H1 (cell line): ENCODE measurements around the gene FTHL17. TPM values are rescaled to one million over a fixed set of nuclear protein-coding genes. Genes with fewer than 3 reads are reported as not detected.

Experiments used
- CTCF ChIA-PET: fragments of 300-600 bp; sonication (Branson Sonifier 250); formaldehyde crosslinking; loops from one replicate; lab custom pipeline; 2021; ENCODE audit not compliant: partially characterized antibody; lab: Charles Lee
- POLR2A ChIA-PET: fragments of 300-600 bp; sonication (Branson Sonifier 250); formaldehyde crosslinking; loops from one replicate; lab custom pipeline; 2021; ENCODE audit warnings: inconsistent platforms; ENCODE audit not compliant: partially characterized antibody; lab: Charles Lee
- DNase-seq, 2 experiments: peaks; one replicate each; pipeline versions ENCODE4 v3.0.0 to v3.0.0-alpha.2; 2010 to 2022; ENCODE audit warnings: low spot score in 2 of 2, low read depth in 1 of 2, mixed read lengths in 1 of 2
- FAIRE-seq: peaks from 2 replicates; lab custom pipeline; 2011; peaks lifted over from hg19 to GRCh38; lab: Jason Lieb, UNC
- H2AFZ ChIP-seq: 2 replicates; pipeline ENCODE4 v1.8.1; 2012; ENCODE audit warnings: low read length, inconsistent platforms
- H2AK5ac ChIP-seq: 2 replicates; pipeline ENCODE4 v1.6.1; 2013; ENCODE audit warnings: low read depth, low read length
- H2BK120ac ChIP-seq: replicated peaks from 2 replicates; pipeline ENCODE3; 2013; ENCODE audit warnings: low read depth, low read length, inconsistent platforms
- H2BK12ac ChIP-seq: 2 replicates; pipeline ENCODE4 v1.6.1; 2013; ENCODE audit warnings: low read depth, low read length
- H2BK15ac ChIP-seq: 2 replicates; pipeline ENCODE4 v1.6.1; 2013; ENCODE audit warnings: low read length
- H2BK20ac ChIP-seq: 2 replicates; pipeline ENCODE4 v1.6.1; 2013; ENCODE audit warnings: low read length
- H2BK5ac ChIP-seq: 2 replicates; pipeline ENCODE4 v1.6.1; 2013; ENCODE audit warnings: low read depth, low read length
- H3K14ac ChIP-seq: 2 replicates; pipeline ENCODE4 v1.6.1; 2013; ENCODE audit warnings: inconsistent platforms; ENCODE audit not compliant: insufficient read length
- H3K18ac ChIP-seq: 2 replicates; pipeline ENCODE4 v1.6.1; 2013; ENCODE audit warnings: low read length; ENCODE audit errors: extremely low read depth
- H3K23ac ChIP-seq: 2 replicates; pipeline ENCODE4 v1.6.1; 2013; ENCODE audit warnings: inconsistent platforms; ENCODE audit not compliant: insufficient read length
- H3K23me2 ChIP-seq: 2 replicates; pipeline ENCODE4 v1.6.1; 2013; ENCODE audit warnings: low read depth, low read length
- H3K27ac ChIP-seq: 2 replicates; pipeline ENCODE4 v1.6.1; 2011; ENCODE audit warnings: low read depth, low read length, inconsistent platforms
- H3K27me3 ChIP-seq, 4 experiments: replicated peaks in 1 of 4; 1 replicate in 1 of 4; 2 replicates in 3 of 4; pipeline versions ENCODE4 v1.6.1 to v1.8.1; 2011 to 2013; ENCODE audit warnings: low read length in 3 of 4, mild to moderate bottlenecking in 3 of 4, inconsistent platforms in 2 of 4, mixed read lengths in 2 of 4, moderate library complexity in 1 of 4; ENCODE audit not compliant: control insufficient read depth in 3 of 4, insufficient read depth in 3 of 4; ENCODE audit errors: extremely low read depth in 1 of 4
- H3K36me3 ChIP-seq, 4 experiments: 2 replicates each; pipeline versions ENCODE4 v1.6.1 to v1.8.1; 2011 to 2013; ENCODE audit warnings: mild to moderate bottlenecking in 4 of 4, low read length in 3 of 4, moderate library complexity in 2 of 4, control low read depth in 1 of 4, inconsistent platforms in 1 of 4; ENCODE audit not compliant: insufficient read depth in 4 of 4, control insufficient read depth in 2 of 4
- H3K4ac ChIP-seq: replicated peaks from 2 replicates; pipeline ENCODE3; 2013; ENCODE audit warnings: low read length, low read depth, mixed read lengths, inconsistent platforms; ENCODE audit not compliant: insufficient read length
- H3K4me1 ChIP-seq, 4 experiments: replicated peaks in 1 of 4; 1 replicate in 1 of 4; 2 replicates in 3 of 4; pipeline versions ENCODE4 v1.6.1 to v1.8.1; 2011 to 2013; ENCODE audit warnings: low read length in 3 of 4, inconsistent platforms in 2 of 4, mixed read lengths in 1 of 4; ENCODE audit not compliant: insufficient read depth in 4 of 4, control insufficient read depth in 3 of 4
- H3K4me2 ChIP-seq, 2 experiments: 2 replicates each; pipeline versions ENCODE4 v1.6.1 to v1.8.1; 2011 to 2013; ENCODE audit warnings: low read depth in 2 of 2, low read length in 2 of 2, control low read depth in 1 of 2, inconsistent platforms in 1 of 2, mild to moderate bottlenecking in 1 of 2; ENCODE audit not compliant: insufficient read depth in 1 of 2
- H3K4me3 ChIP-seq, 4 experiments: fragments of 200-600, 300-600 bp in 1 of 4; sonication (generic), shearing (Covaris generic), sonication (Bioruptor Twin) in 1 of 4; 2 replicates each; pipeline versions ENCODE4 v1.5.1 to v1.8.1; 2011 to 2016; ENCODE audit warnings: low read length in 4 of 4, low read depth in 3 of 4, control low read depth in 2 of 4, inconsistent platforms in 2 of 4, mild to moderate bottlenecking in 2 of 4, mixed read lengths in 1 of 4, moderate library complexity in 1 of 4; ENCODE audit not compliant: insufficient read depth in 2 of 4; ENCODE audit errors: extremely low read depth in 1 of 4
- H3K56ac ChIP-seq: replicated peaks from 2 replicates; pipeline ENCODE3; 2013; ENCODE audit warnings: low read depth, mild to moderate bottlenecking, mixed read lengths, low read length, inconsistent platforms; ENCODE audit not compliant: insufficient read length
- H3K79me1 ChIP-seq: 2 replicates; pipeline ENCODE4 v1.6.1; 2013; ENCODE audit warnings: low read depth, low read length, control low read depth
- H3K79me2 ChIP-seq, 2 experiments: 2 replicates each; pipeline versions ENCODE4 v1.6.1 to v1.8.1; 2012 to 2013; ENCODE audit warnings: low read length in 2 of 2, mild to moderate bottlenecking in 2 of 2, inconsistent platforms in 1 of 2; ENCODE audit not compliant: insufficient read depth in 2 of 2, control insufficient read depth in 1 of 2
- H3K9ac ChIP-seq, 4 experiments: replicated peaks in 1 of 4; 1 replicate in 1 of 4; 2 replicates in 3 of 4; pipeline versions ENCODE4 v1.6.1 to v1.8.1; 2011 to 2013; ENCODE audit warnings: low read depth in 3 of 4, low read length in 3 of 4, control low read depth in 2 of 4, mild to moderate bottlenecking in 2 of 4, moderate library complexity in 2 of 4, inconsistent platforms in 1 of 4; ENCODE audit errors: extremely low read depth in 1 of 4
- H3K9me3 ChIP-seq, 2 experiments: 2 replicates each; pipeline versions ENCODE4 v1.6.1 to v1.8.1; 2012 to 2013; ENCODE audit warnings: mild to moderate bottlenecking in 2 of 2, moderate library complexity in 2 of 2, control low read depth in 1 of 2, inconsistent platforms in 1 of 2, low read depth in 1 of 2, low read length in 1 of 2, mixed read lengths in 1 of 2; ENCODE audit not compliant: insufficient read depth in 2 of 2
- H4K20me1 ChIP-seq, 2 experiments: replicated peaks in 1 of 2; 2 replicates each; pipeline versions ENCODE3 to v1.8.1; 2011 to 2013; ENCODE audit warnings: inconsistent platforms in 2 of 2, low read length in 2 of 2, mild to moderate bottlenecking in 1 of 2; ENCODE audit not compliant: insufficient read depth in 2 of 2, control insufficient read depth in 1 of 2
- H4K5ac ChIP-seq: 2 replicates; pipeline ENCODE4 v1.6.1; 2013; ENCODE audit warnings: low read length, low read depth, mixed read lengths, inconsistent platforms; ENCODE audit not compliant: insufficient read length
- H4K8ac ChIP-seq: 2 replicates; pipeline ENCODE4 v1.8.0; 2013; ENCODE audit warnings: mild to moderate bottlenecking, moderate library complexity, low read length, inconsistent platforms; ENCODE audit not compliant: insufficient read depth; ENCODE audit errors: extremely low read depth
- H4K91ac ChIP-seq: replicated peaks from 2 replicates; pipeline ENCODE3; 2013; ENCODE audit warnings: low read length, mixed read lengths, inconsistent platforms; ENCODE audit not compliant: insufficient read length
- BACH1 ChIP-seq: IDR thresholded peaks from 2 replicates; pipeline ENCODE4 v1.6.1; 2012; ENCODE audit warnings: low read length, improper control_type of control experiment
- CTCF ChIP-seq, 3 experiments: IDR thresholded peaks; 1 replicate in 2 of 3; 2 replicates in 1 of 3; pipeline versions ENCODE4 v1.5.1 to v1.6.1; 2011; ENCODE audit warnings: low read length in 3 of 3, mild to moderate bottlenecking in 3 of 3, inconsistent platforms in 2 of 3, low read depth in 1 of 3, moderate library complexity in 1 of 3; ENCODE audit not compliant: insufficient read depth in 1 of 3; ENCODE audit errors: control extremely low read depth in 1 of 3
- E2F6 ChIP-seq: IDR thresholded peaks from 2 replicates; pipeline ENCODE4 v1.6.1; 2012; ENCODE audit warnings: inconsistent platforms
- JUN ChIP-seq: IDR thresholded peaks from 2 replicates; pipeline ENCODE4 v1.6.1; 2011; ENCODE audit warnings: low read depth, mild to moderate bottlenecking, improper control_type of control experiment, low read length
- JUND ChIP-seq: IDR thresholded peaks from 2 replicates; pipeline ENCODE4 v1.6.1; 2011; ENCODE audit warnings: mild to moderate bottlenecking, improper control_type of control experiment, low read length
- KDM1A ChIP-seq: fragments of 200-600, 300-600 bp; sonication (generic); IDR thresholded peaks from 2 replicates; pipeline ENCODE4 v1.7.1; 2016; ENCODE audit warnings: mild to moderate bottlenecking, low read length, borderline replicate concordance
- KDM4A ChIP-seq: IDR thresholded peaks from one replicate; pipeline ENCODE4 v1.7.1; 2012; ENCODE audit warnings: low read depth, mild to moderate bottlenecking, moderate library complexity, low read length, inconsistent platforms; ENCODE audit not compliant: severe bottlenecking
- NANOG ChIP-seq: IDR thresholded peaks from 2 replicates; pipeline ENCODE4 v1.6.1; 2011; ENCODE audit warnings: low read length, low read depth, mild to moderate bottlenecking, inconsistent platforms; ENCODE audit not compliant: insufficient read depth, poor library complexity, severe bottlenecking
- NRF1 ChIP-seq: IDR thresholded peaks from 2 replicates; pipeline ENCODE4 v1.6.1; 2011; ENCODE audit warnings: mild to moderate bottlenecking, low read depth, low read length, improper control_type of control experiment
- SP1 ChIP-seq: IDR thresholded peaks from 2 replicates; pipeline ENCODE4 v1.6.1; 2011; ENCODE audit warnings: low read depth, low read length
- TAF7 ChIP-seq: optimal IDR thresholded peaks from 2 replicates; pipeline ENCODE3; 2011; ENCODE audit warnings: low read depth, mild to moderate bottlenecking, inconsistent platforms, low read length, moderate library complexity, borderline replicate concordance
- WGBS, 2 experiments: shearing (Covaris generic) in 1 of 2; methylation state at CpG; one replicate each; pipeline versions ENCODE4 v1.1.6 to v1.1.7; 2013 to 2015; ENCODE audit warnings: low lambda C conversion rate in 2 of 2, mixed read lengths in 2 of 2, inconsistent platforms in 1 of 2, low coverage in 1 of 2, missing lambda C conversion rate in 1 of 2; ENCODE audit not compliant: insufficient replicate concordance in 2 of 2, insufficient coverage in 1 of 2, insufficient read length in 1 of 2; ENCODE audit errors: extremely low coverage in 1 of 2, missing lambda C conversion rate in 1 of 2; 5-methylcytosine and 5-hydroxymethylcytosine counted together
- polyA plus RNA-seq, 7 experiments: library from polyadenylated mRNA; depleted of rRNA in 3 of 7; stranded (reverse) in 5 of 7; unstranded in 2 of 7; fragments of >200 nt in 5 of 7; fragments of 200-250 nt in 2 of 7; gene quantifications; 1 replicate in 5 of 7; 2 replicates in 1 of 7; 4 replicates in 1 of 7; pipeline versions ENCODE4 v1.2.1 to v1.2.3, GENCODE V29; 2011 to 2013; ENCODE audit warnings: missing spikeins in 2 of 7, mixed read lengths in 2 of 7
- total RNA-seq: library from RNA; stranded (reverse); fragmentation: NEBNext Ultra II Directional; extraction: Animal tissue kit (Norgen Biotek cat#: 25700); gene quantifications from 2 replicates; pipeline ENCODE4 v1.2.1, GENCODE V29; 2021
- TF ChIP-seq, protein P1 (sequence below): IDR thresholded peaks from 2 replicates; pipeline ENCODE4 v1.6.1; 2012; ENCODE audit warnings: inconsistent platforms

The FTHL17 gene
- total and polyA plus RNA-seq, 2 of the 8 experiments (the other 6 are each of a cell fraction or from before 2014, with no cell fraction given): not detected

- no peak overlapping the region for H4K5ac ChIP-seq
- H2AFZ ChIP-seq: no peak overlapping the region
- no peaks in the 10 kb centered on the region for H3K36me3 ChIP-seq
- H3K9ac ChIP-seq: no peak overlapping the region
- no peak overlapping the region for H3K14ac ChIP-seq
- no peak overlapping the region for H3K4ac ChIP-seq
- H3K27ac ChIP-seq: no peak overlapping the region
- POLR2A ChIA-PET: no interaction called here
- CTCF ChIA-PET: no interaction called here
- no peak overlapping the region for H4K8ac ChIP-seq
- FAIRE-seq (no peak), DNase-seq (no peak)
- no peak overlapping the region for H2BK12ac ChIP-seq
- H3K79me1 ChIP-seq: no peaks in the 10 kb centered on the region
- H2BK20ac ChIP-seq: no peak overlapping the region
- H3K4me1 ChIP-seq: no peaks in the 10 kb centered on the region
- no peak overlapping the region for H3K18ac ChIP-seq
- H3K79me2 ChIP-seq: no peaks in the 10 kb centered on the region
- no peak overlapping the region for H2AK5ac ChIP-seq
- H3K23ac ChIP-seq: no peak overlapping the region
- H2BK15ac ChIP-seq: no peak overlapping the region
- H3K4me3 ChIP-seq: no peak overlapping the region
- no peak overlapping the region for H2BK120ac ChIP-seq
- WGBS, 2 experiments: 97% methylated on average over 4 of the region's 4 CpGs; no CpG with 5 or more reads in 1 of the 2 experiments
- no peaks in the 10 kb centered on the region for H3K23me2 ChIP-seq
- H4K20me1 ChIP-seq: no peaks in the 10 kb centered on the region
- H3K27me3 ChIP-seq: no peaks in the 10 kb centered on the region
- no peak overlapping the region for H3K56ac ChIP-seq
- no peak overlapping the region for H4K91ac ChIP-seq
- no peak overlapping the region for H2BK5ac ChIP-seq
- no peaks in the 10 kb centered on the region for H3K9me3 ChIP-seq
- H3K4me2 ChIP-seq: no peak overlapping the region
- TF ChIP-seq JUND: no peak
- TF ChIP-seq CTCF (IDR thresholded peaks at IDR 0.05; ENCODE audit: control extremely low read depth in 1 of 3, insufficient read depth in 1 of 3, low read depth in 1 of 3, low read length in 3 of 3): no peak
- TF ChIP-seq SP1: no peak
- no peak for TF ChIP-seq E2F6
- no peak for TF ChIP-seq NRF1
- TF ChIP-seq, protein P1, sequence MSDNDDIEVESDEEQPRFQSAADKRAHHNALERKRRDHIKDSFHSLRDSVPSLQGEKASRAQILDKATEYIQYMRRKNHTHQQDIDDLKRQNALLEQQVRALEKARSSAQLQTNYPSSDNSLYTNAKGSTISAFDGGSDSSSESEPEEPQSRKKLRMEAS: no peak
- no peak for TF ChIP-seq KDM1A
- TF ChIP-seq TAF7: no peak
- no peak for TF ChIP-seq NANOG
- no peak for TF ChIP-seq KDM4A
- TF ChIP-seq JUN: no peak
- TF ChIP-seq BACH1: no peak
These were observed 21.8 kb upstream of the FTHL17 start for GRCh38 chrX:31093639-31093975.
